ENCODE results near the gene TVP23A.
"Not testable (repeated sequence)": the region's sequence is repeated elsewhere in the genome, so short reads cannot be mapped to it uniquely, and the experiment has no call there.

TVP23A gene

DNA sequence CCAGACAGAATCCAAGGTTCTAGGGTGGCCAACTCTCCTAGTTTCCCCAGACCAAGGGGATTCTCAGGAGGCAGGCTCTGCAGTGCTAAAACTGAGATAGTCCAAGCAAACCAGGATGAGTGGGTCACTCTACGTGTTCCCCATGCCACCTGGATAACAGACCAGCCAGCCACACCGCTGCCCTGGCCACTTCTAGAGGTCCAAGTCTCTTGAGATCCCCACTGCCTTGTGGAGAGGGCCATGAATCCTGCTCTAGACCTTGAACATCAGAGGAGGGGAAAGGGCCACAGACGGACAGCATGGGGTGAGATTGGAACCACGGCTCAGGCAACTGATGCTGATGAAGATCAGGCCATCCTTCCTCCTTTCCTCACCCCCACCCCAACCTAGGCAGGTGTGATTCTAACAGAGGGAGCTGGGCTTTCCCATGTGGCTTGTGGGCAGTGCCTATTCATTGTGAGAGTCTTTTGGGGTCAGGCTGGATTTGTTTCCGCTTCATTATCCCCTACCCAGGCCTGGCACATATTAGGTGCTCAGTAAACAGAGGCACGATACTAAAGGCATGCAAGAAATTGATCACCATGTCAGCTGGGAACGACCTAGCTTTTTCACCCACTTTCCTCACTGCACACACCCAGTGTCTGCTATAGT is 16.8 kb upstream of the TVP23A start:
- no peaks in the 10 kb centered on the region for H3K9me3 ChIP-seq (ENCODE audit: control insufficient read depth, insufficient read depth, low read length)
- H3K27ac ChIP-seq (ENCODE audit: low read depth, low read length): no peak overlapping the region
- no peak overlapping the region for H3K4me3 ChIP-seq (ENCODE audit: low read depth, low read length)
- no peaks in the 10 kb centered on the region for H3K36me3 ChIP-seq (ENCODE audit: control insufficient read depth, insufficient read depth, low read length)
- H3K9ac ChIP-seq (ENCODE audit: low read depth, low read length): no peak overlapping the region
- H3K27me3 ChIP-seq (ENCODE audit: control insufficient read depth, insufficient read depth, low read length): no peaks in the 10 kb centered on the region
- H3K4me1 ChIP-seq (ENCODE audit: control insufficient read depth, insufficient read depth, low read length): no peaks in the 10 kb centered on the region

DNA sequence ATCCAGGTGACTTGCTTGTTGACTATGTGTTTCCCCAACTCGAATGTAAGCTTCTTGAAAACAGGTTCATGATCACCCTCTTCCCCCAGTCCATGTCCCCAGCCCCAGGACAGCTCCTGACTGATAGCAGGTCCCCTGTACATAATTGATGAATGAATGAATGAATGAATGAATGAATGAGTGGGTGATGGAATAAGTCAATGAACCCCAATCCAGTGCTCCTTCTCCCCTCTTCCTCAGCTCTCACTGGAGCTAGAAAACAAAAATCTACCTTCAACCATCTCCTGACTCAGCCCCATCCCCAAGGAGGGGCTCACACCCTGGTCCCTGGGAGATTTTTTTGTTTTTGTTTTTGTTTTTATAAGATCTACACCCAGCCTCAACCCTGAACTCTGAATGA is 16.2 kb upstream of the TVP23A start:
- H3K4me3 ChIP-seq (ENCODE audit: low read depth, low read length): no peak overlapping the region
- H3K27ac ChIP-seq (ENCODE audit: low read depth, low read length): no peak overlapping the region
- H3K27me3 ChIP-seq (ENCODE audit: control insufficient read depth, insufficient read depth, low read length): no peaks in the 10 kb centered on the region
- no peak overlapping the region for H3K9ac ChIP-seq (ENCODE audit: low read depth, low read length)
- no peaks in the 10 kb centered on the region for H3K9me3 ChIP-seq (ENCODE audit: control insufficient read depth, insufficient read depth, low read length)
- no peaks in the 10 kb centered on the region for H3K36me3 ChIP-seq (ENCODE audit: control insufficient read depth, insufficient read depth, low read length)
- no peaks in the 10 kb centered on the region for H3K4me1 ChIP-seq (ENCODE audit: control insufficient read depth, insufficient read depth, low read length)

DNA sequence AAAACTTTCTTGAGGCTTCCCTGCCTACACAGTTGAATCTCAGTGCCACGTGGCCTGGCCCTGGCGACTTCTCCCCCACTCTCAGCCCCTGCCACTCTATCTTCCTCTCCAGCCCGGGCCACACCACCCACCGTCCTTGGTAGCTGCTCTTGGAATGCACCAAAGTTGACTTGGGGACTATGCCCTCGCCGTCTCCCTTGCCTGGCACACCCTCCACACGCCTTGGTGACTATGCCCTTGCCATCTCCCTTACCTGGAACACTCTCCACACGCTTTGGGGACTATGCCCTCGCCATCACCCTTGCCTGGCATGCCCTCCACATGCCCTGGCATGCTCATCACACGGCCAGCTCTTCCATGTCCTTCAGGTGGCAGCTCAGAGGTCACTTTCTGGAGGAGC is 15.5 kb upstream of the TVP23A start:
- Histone ChIP-seq H3K27ac (ENCODE audit: low read depth, low read length) (no peak overlapping the region), H3K4me3 (ENCODE audit: low read depth, low read length) (no peak overlapping the region), H3K9ac (ENCODE audit: low read depth, low read length) (no peak overlapping the region), H3K36me3 (ENCODE audit: control insufficient read depth, insufficient read depth, low read length) (no peaks in the 10 kb centered on the region), H3K27me3 (ENCODE audit: control insufficient read depth, insufficient read depth, low read length) (no peaks in the 10 kb centered on the region), H3K9me3 (ENCODE audit: control insufficient read depth, insufficient read depth, low read length) (no peaks in the 10 kb centered on the region), H3K4me1 (ENCODE audit: control insufficient read depth, insufficient read depth, low read length) (no peaks in the 10 kb centered on the region)

DNA sequence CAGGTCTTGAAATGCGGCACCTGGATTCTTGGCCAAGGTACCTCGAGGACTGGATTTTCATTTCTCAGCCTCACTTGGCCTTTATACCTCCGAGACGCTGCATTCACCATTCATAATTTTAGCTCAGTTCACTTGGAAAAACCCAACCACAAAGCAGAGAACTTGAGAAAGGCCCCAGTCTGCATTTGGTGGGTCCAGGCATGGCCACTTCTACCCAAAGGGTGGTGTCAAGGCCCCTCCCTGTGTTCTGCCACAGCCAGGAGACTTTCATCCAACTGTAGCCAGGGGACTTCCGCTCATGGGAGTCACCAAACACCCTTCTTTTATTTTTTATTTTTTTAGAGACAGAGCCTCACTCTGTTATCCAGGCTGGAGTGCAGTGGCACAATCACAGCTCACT is 14.7 kb upstream of the TVP23A start:
- Histone ChIP-seq H3K9ac (ENCODE audit: low read depth, low read length) (no peak overlapping the region), H3K4me1 (ENCODE audit: control insufficient read depth, insufficient read depth, low read length) (no peaks in the 10 kb centered on the region), H3K36me3 (ENCODE audit: control insufficient read depth, insufficient read depth, low read length) (no peaks in the 10 kb centered on the region)

DNA sequence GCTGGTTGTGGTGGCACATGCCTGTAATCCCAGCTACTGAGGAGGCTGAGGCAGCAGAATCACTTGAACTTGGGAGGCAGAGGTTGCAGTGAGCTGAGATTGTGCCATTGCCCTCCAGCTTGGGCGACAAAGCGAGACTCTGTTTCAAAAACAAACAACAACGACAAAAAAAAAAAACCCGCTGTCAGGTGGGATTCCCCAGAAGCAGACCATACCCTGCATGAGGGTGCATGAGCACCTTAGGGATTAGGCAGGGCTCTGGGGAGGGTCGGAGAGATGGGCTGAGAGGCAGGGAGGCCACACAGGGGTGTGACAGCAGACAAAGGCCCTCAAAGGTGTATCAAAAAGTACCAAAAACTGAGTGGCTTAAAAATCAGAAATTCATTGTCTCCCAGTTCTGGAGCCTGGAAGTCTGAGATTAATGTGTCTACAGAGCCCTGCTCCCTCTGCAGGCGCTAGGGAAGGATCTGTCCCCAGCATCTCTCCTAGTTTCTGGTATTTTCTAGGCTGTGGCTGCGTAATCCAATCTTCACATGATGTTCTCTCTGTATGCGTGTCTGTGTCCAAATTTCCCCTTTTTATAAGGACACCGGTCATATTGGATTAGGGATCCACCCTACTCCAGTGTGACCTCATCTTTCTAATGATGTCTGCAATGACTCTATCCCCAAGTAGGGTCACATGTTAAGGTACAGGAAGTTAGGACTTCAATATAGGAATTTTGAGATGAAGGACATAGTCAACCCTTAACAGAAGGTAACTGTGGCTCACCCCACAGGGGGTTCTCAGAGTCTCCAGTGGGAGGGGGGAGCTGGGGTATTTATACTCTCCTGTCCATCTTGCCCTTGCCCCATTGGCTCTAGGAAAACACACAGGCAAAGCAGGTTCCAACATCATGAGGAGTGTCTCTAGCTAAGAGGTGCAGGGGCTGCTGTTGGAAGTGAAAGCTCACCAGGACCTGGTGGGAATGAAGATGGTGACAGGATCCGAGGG is 13.6 kb upstream of the TVP23A start:
- H3K36me3 ChIP-seq (ENCODE audit: control insufficient read depth, insufficient read depth, low read length): no peaks in the 10 kb centered on the region
- no peaks in the 10 kb centered on the region for H3K4me1 ChIP-seq (ENCODE audit: control insufficient read depth, insufficient read depth, low read length)
- no peaks in the 10 kb centered on the region for H3K9me3 ChIP-seq (ENCODE audit: control insufficient read depth, insufficient read depth, low read length)
- H3K27me3 ChIP-seq (ENCODE audit: control insufficient read depth, insufficient read depth, low read length): no peaks in the 10 kb centered on the region
- no peak overlapping the region for H3K9ac ChIP-seq (ENCODE audit: low read depth, low read length)
- no peak overlapping the region for H3K4me3 ChIP-seq (ENCODE audit: low read depth, low read length)
- no peak overlapping the region for H3K27ac ChIP-seq (ENCODE audit: low read depth, low read length)

More for the DNA sequence above, 14.7 kb upstream of the TVP23A start:
- no peak overlapping the region for H3K27ac ChIP-seq (ENCODE audit: low read depth, low read length)
- H3K9me3 ChIP-seq (ENCODE audit: control insufficient read depth, insufficient read depth, low read length): no peaks in the 10 kb centered on the region
- no peaks in the 10 kb centered on the region for H3K27me3 ChIP-seq (ENCODE audit: control insufficient read depth, insufficient read depth, low read length)
- H3K4me3 ChIP-seq (ENCODE audit: low read depth, low read length): no peak overlapping the region

DNA sequence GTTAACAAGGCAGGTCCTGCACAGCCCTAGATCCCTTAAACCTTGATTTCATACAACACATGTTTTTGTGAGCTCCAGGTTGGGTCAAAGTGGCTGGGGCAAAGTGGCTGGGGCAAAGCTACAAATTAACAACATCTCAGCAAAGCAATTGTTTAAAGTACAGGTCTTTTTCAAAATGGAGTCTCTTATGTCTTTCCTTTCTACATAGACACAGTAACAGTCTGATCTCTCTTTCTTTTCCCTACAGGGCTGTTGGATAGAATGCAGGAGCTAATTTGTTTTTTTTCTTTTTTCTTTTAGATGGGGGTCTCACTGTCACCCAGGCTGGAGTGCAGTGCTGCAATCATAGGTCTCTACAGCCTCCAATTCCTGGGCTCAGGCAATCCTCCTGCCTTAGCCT is 11.6 kb upstream of the TVP23A start:
- not testable (repeated sequence) for H3K27ac ChIP-seq (ENCODE audit: low read depth, low read length); H3K4me1 ChIP-seq (ENCODE audit: control insufficient read depth, insufficient read depth, low read length); H3K9me3 ChIP-seq (ENCODE audit: control insufficient read depth, insufficient read depth, low read length); H3K36me3 ChIP-seq (ENCODE audit: control insufficient read depth, insufficient read depth, low read length); H3K27me3 ChIP-seq (ENCODE audit: control insufficient read depth, insufficient read depth, low read length); H3K9ac ChIP-seq (ENCODE audit: low read depth, low read length); H3K4me3 ChIP-seq (ENCODE audit: low read depth, low read length)

DNA sequence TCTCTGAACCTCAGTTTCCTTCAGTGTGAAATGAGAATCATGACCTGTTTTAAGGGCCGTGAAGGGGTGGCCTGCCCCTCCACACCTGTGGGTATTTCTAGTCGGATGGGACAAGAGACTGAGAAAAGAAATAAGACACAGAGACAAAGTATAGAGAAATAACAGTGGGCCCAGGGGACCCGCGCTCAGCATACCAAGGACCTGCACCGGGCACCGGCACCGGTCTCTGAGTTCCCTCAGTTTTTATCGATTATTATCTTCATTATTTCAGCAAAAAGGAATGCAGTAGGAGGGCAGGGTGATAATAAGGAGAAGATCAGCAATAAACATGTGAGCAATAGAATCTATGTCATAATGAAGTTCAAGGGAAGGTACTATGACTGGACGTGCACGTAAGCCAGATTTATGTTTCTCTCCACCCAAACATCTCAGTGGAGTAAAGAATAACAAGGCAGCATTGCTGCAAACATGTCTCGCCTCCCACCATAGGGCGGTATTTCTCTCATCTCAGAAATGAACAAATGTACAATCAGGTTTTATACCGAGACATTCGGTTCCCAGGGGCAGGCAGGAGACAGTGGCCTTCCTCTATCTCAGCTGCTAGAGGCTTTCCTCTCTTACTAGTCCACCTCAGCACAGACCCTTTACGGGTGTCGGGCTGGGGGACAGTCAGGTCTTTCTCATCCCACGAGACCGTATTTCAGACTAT is 10.9 kb upstream of the TVP23A start:
- H3K4me3 ChIP-seq (ENCODE audit: low read depth, low read length); H3K9me3 ChIP-seq (ENCODE audit: control insufficient read depth, insufficient read depth, low read length); H3K27ac ChIP-seq (ENCODE audit: low read depth, low read length); H3K9ac ChIP-seq (ENCODE audit: low read depth, low read length); H3K4me1 ChIP-seq (ENCODE audit: control insufficient read depth, insufficient read depth, low read length); H3K36me3 ChIP-seq (ENCODE audit: control insufficient read depth, insufficient read depth, low read length); H3K27me3 ChIP-seq (ENCODE audit: control insufficient read depth, insufficient read depth, low read length): not testable (repeated sequence)

DNA sequence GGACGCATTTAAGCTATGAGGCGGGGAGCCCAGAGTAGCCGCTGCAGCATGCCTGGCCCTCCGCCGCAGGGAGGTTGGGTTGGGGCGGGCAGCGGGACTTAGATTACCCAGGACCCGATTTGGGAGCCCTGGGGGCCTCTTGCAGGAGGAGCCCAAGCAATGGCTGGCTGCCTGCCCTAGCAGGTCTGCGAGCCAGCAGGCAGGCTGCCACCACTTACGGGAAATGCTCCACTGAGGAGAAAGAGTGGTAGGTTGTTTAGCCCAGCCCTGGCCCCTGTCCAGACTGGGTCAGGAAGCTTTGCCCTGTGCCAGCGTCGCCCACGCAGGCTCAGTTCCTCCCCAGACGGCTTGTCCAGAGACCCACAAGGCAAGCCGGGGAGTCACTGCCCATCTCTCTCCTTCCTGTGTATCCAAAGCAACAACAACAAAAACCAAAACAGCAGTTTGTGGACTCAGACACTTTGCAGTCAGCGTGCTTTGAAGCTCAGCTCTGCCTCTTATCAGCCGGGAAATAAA is 10.3 kb upstream of the TVP23A start:
- Histone ChIP-seq H3K27ac (ENCODE audit: low read depth, low read length) (no peak overlapping the region), H3K4me3 (ENCODE audit: low read depth, low read length) (no peak overlapping the region), H3K36me3 (ENCODE audit: control insufficient read depth, insufficient read depth, low read length) (no peaks in the 10 kb centered on the region), H3K9me3 (ENCODE audit: control insufficient read depth, insufficient read depth, low read length) (no peaks in the 10 kb centered on the region), H3K27me3 (ENCODE audit: control insufficient read depth, insufficient read depth, low read length) (no peaks in the 10 kb centered on the region), H3K9ac (ENCODE audit: low read depth, low read length) (no peak overlapping the region), H3K4me1 (ENCODE audit: control insufficient read depth, insufficient read depth, low read length) (no peaks in the 10 kb centered on the region)

DNA sequence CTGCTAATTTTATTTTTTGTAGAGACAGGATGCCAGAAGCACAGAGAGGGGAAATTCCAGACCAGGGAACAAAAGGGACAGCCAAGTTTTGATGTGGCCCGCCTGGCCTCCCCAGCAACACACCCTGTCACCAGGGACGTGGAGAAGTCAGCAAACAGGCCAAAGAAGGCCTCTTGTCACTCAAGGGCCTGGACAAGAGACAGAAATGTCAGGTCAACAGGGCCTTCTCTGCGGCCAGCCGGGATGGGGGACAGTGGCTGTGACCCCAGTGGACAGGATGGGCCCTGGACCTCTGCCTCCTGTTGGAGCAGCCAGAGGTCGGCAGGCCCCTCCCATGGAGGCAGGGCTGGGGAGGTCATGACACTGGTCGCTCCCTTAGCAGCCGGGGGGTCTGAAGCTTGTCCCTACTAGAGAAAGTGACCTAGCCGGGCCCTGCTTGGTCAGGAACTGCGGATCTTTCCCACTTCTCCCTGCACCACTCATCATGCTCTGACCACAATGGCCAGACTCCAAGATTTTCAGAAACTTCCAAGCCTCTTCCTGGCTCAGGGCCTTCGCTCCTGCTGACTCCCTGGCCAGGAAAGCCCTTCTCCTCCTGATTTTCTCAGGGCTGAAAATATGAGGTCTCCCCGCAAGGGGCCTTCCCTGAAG is 9.2 kb upstream of the TVP23A start:
- no peaks in the 10 kb centered on the region for H3K9me3 ChIP-seq (ENCODE audit: control insufficient read depth, insufficient read depth, low read length)
- no peaks in the 10 kb centered on the region for H3K36me3 ChIP-seq (ENCODE audit: control insufficient read depth, insufficient read depth, low read length)
- H3K4me1 ChIP-seq (ENCODE audit: control insufficient read depth, insufficient read depth, low read length): no peaks in the 10 kb centered on the region
- H3K27ac ChIP-seq (ENCODE audit: low read depth, low read length): no peak overlapping the region
- H3K9ac ChIP-seq (ENCODE audit: low read depth, low read length): no peak overlapping the region
- no peak overlapping the region for H3K4me3 ChIP-seq (ENCODE audit: low read depth, low read length)
- H3K27me3 ChIP-seq (ENCODE audit: control insufficient read depth, insufficient read depth, low read length): no peaks in the 10 kb centered on the region

DNA sequence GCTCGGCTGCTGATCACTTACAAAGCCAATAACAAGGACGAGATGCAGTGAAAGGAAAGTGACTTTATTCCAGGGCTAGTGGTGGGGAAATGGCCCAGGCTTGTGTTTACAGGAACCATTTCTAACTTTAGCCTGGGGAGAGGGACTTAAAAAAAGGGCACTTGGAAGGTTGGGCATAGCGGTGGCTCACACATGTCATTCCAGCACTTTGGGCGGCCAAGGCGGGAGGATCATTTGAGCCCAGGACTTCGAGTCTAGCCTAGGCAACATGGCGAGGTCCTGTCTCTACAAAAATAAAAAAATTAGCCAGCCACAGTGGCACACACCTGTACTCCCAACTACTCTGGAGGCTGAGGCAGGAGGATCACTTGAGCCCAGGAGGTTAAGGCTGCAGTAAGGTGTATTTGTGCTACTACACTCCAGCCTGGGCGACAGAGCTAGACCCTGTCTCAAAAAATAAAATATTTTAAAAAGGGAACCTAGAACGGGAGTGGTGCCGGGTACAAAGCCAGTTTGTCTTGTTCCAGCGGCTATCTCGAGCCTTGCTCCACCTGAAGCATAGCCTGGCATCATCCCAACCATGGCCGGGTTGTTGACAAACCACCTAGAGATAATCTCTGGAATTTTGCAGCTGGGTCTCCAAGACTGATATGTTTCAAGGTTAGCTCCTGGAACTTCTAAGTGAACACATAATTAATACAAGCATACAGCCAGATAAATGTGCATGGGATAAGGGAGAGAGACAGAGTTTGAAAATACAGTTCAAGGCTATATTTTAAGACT is 5.7 kb upstream of the TVP23A start:
- H3K4me1 ChIP-seq (ENCODE audit: control insufficient read depth, insufficient read depth, low read length): no peaks in the 10 kb centered on the region
- no peaks in the 10 kb centered on the region for H3K9me3 ChIP-seq (ENCODE audit: control insufficient read depth, insufficient read depth, low read length)

More for the DNA sequence above, 5.7 kb upstream of the TVP23A start:
- H3K36me3 ChIP-seq (ENCODE audit: control insufficient read depth, insufficient read depth, low read length): no peaks in the 10 kb centered on the region
- no peak overlapping the region for H3K4me3 ChIP-seq (ENCODE audit: low read depth, low read length)
- H3K9ac ChIP-seq (ENCODE audit: low read depth, low read length): no peak overlapping the region
- no peaks in the 10 kb centered on the region for H3K27me3 ChIP-seq (ENCODE audit: control insufficient read depth, insufficient read depth, low read length)
- no peak overlapping the region for H3K27ac ChIP-seq (ENCODE audit: low read depth, low read length)

All from HUES48 (cell line).